Right cardiac atrium (tissue), 5 donors: ENCODE data around the gene TSGA10. TPM values are rescaled to one million over a fixed set of nuclear protein-coding genes. Genes with fewer than 3 reads are reported as not detected.

ENCODE experiments used
- ATAC-seq, 2 donors: fragments of 200-7000 bp; cut with Tn5 transposase; one replicate each; pipeline versions ENCODE4 v1.8.0 to v1.9.1; 2020; ENCODE audit warnings: moderate library complexity in 2 of 2, mild to moderate bottlenecking in 1 of 2
- DNase-seq, 3 donors: peaks; one replicate each; pipeline ENCODE4 v3.0.0-alpha.2; 2020
- H3K27ac ChIP-seq: one replicate; pipeline ENCODE4 v1.5.1; 2013; ENCODE audit warnings: mild to moderate bottlenecking, low read length, control low read depth, moderate library complexity
- H3K27me3 ChIP-seq: one replicate; pipeline ENCODE4 v1.6.1; 2013; ENCODE audit not compliant: control insufficient read depth, insufficient read depth
- H3K4me1 ChIP-seq: one replicate; pipeline ENCODE4 v1.6.1; 2013; ENCODE audit warnings: low read length; ENCODE audit not compliant: control insufficient read depth, insufficient read depth
- H3K4me3 ChIP-seq: one replicate; pipeline ENCODE4 v1.5.1; 2013; ENCODE audit warnings: low read length, control low read depth
- H3K9me3 ChIP-seq: one replicate; pipeline ENCODE4 v1.6.1; 2013; ENCODE audit warnings: low read length; ENCODE audit not compliant: control insufficient read depth
- WGBS: extraction: QIAGEN DNeasy Blood & Tissue Kit; methylation state at CpG from one replicate; pipeline ENCODE4 v1.1.7; 2013; 5-methylcytosine and 5-hydroxymethylcytosine counted together
- intact Hi-C, 4 donors: fragments of 100-400 bp; cut with DNase I; formaldehyde crosslinking; loops; one replicate each; pipeline versions ENCODE4 v1.11.0 to v1.14.0; 2022 to 2023
- polyA plus RNA-seq: library from polyadenylated mRNA; stranded (reverse); fragments of 200-250 nt; gene quantifications from one replicate; pipeline ENCODE4 v1.2.3, GENCODE V29; 2013
- total RNA-seq, 4 donors: library from RNA; stranded (reverse); fragmentation: NEBNext Ultra II Directional; extraction: Animal tissue kit (Norgen Biotek cat#: 25700); gene quantifications; one replicate each; pipeline ENCODE4 v1.2.1, GENCODE V29; 2021
- donor health status: healthy with polysubstance abuse.
- donor health status: DM: no; HTN: yes; CAD: no.
- donor health status: DM: no; HTN: no; CAD: no.
- donor health status: DM: no; HTN: yes; CAD: no; lungs with severe emphysema.
- donor health status: DM: yes; HTN: yes; CAD: no.

TSGA10 gene
- total and polyA plus RNA-seq, 5 donors, result 2.5 to 5.2 (median 4.4) TPM

DNA sequence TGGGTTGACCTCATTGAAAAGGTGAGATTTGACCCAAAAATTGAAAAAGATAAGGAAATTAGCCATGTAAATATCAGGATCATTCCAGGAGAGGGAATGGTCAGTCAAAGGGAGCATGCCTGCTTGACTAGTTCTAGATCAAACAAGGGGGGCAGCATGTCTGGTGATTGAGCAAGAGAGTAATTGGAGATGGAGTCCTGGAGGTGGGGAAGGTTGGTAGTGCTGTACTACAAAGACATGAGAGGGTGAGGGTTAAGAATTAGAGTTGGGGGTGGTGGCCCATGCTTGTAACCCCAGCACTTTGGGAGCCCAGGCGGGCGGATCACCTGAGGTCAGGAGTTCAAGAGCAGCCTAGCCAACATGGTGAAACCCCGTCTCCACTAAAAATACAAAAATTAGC, 28.3 kb upstream of the TSGA10 start:
- H3K4me1 ChIP-seq, result peaks cover 4% of the 10 kb centered on the region
- intact Hi-C loops, result loop anchor here in 2 of 4 donors (10.0 kb wide), 1 partner anchor 152 kb away; the partner anchor contains the start of genes EIF5B (in 2 of the 2) and TXNDC9 (in 2 of the 2)
- over 99% methylated on average over 3 of the region's 3 CpGs for WGBS

DNA sequence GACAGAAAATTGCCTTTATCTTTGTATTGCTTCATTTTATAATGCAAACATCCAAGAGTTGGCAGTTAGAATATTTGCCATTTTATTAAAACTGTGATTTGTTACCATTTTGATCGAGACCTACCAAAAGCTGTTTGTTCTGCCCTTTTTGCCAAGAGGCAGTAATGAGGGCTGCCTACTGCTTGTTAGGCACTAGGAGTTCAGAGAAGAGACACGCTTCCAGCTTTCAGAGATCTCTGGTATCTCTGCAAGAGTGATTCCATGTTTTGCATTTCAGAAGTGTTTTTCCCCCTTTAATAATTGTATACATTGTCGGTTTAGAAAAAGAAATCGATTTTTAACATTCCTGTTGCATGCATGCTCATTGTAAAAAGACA, 26.9 kb upstream of the TSGA10 start:
- intact Hi-C loops, result loop anchor here in 2 of 4 donors (10.0 kb wide), 1 partner anchor 153 kb away; the partner anchor contains the start of genes EIF5B (in 2 of the 2) and TXNDC9 (in 2 of the 2)
- DNase-seq (no peak), ATAC-seq (no peak)
- WGBS, result 4% methylated on average over 4 of the region's 4 CpGs
- Histone ChIP-seq H3K4me1 (peaks cover 4% of the 10 kb centered on the region), H3K9me3 (no peaks in the 10 kb centered on the region), H3K4me3 (peak overlapping the region; percentile 99), H3K27me3 (no peaks in the 10 kb centered on the region), H3K27ac (no peak overlapping the region)

More for the DNA sequence above, 28.3 kb upstream of the TSGA10 start:
- no peaks in the 10 kb centered on the region for H3K27me3 ChIP-seq
- H3K27ac ChIP-seq, result no peak overlapping the region
- H3K9me3 ChIP-seq, result no peaks in the 10 kb centered on the region
- no peak for ATAC-seq
- DNase-seq, result no peak
- H3K4me3 ChIP-seq, result no peak overlapping the region

DNA sequence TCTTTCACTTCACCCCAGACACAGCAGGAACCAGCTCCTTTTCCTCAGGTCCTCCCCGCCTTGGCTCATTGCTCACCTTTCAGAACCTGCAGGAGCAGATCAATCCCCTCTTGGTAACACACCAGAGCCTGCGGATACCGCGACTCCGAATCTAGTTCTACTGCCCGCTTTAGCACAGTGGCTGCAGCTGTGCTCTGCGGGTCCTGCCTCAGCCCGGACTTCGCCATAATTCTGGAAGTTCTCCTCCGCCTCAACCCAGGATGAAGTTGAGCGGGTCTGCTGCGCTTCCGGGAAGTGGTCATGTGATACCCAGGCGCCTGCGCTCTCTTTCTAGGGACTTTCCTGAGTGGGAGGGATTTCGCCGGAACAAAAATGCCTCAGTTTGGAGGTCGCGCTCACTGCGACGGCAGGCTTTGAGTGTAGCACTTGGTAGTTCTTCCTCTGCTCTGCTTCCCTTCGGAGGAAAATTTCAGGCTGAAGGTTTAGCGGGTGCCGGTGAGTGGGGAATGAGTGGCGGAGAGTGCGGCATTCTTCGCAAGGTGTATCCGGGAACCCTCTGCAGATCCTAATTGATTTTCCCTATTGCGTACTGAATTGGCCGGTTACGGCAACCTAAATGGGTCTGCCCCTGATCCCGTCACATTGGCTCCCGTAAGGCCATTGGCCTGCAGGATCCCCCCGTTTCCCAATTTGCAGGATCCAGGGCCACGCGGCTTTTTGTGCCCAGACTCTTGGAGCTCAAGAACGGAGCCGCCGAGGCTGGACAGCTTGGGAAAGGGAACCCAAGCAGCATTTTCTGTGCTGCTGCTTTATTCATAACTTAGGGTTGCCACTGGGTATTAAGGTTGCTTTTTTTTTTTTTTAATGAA, 26.2 kb upstream of the TSGA10 start, which contains the start of the genes MITD1 and MRPL30:
Gene MITD1 (minus strand): TSS at position 304 of the 869 bp plus-strand sequence. CDS start 77 bp downstream, at position 227.
Gene MRPL30 (plus strand): TSS at position 430 of the 869 bp plus-strand sequence. CDS start 5,020 bp downstream, outside the sequence.
- Histone ChIP-seq H3K9me3 (no peaks in the 10 kb centered on the region), H3K4me1 (peaks cover 4% of the 10 kb centered on the region), H3K27ac (peak within 1 kb of the TSS; percentile 86), H3K27me3 (no peaks in the 10 kb centered on the region), H3K4me3 (peak within 1 kb of the TSS; percentile 99)
- intact Hi-C loops, result loop anchor here in 2 of 4 donors (10.0 kb wide), 1 partner anchor 154 kb away; the partner anchor contains the start of genes EIF5B (in 2 of the 2) and TXNDC9 (in 2 of the 2)
- WGBS, result under 1% methylated on average over 39 of the region's 39 CpGs
- peak; percentile 92 to 95 (median 94) for DNase-seq
- peak; percentile 99 for ATAC-seq

DNA sequence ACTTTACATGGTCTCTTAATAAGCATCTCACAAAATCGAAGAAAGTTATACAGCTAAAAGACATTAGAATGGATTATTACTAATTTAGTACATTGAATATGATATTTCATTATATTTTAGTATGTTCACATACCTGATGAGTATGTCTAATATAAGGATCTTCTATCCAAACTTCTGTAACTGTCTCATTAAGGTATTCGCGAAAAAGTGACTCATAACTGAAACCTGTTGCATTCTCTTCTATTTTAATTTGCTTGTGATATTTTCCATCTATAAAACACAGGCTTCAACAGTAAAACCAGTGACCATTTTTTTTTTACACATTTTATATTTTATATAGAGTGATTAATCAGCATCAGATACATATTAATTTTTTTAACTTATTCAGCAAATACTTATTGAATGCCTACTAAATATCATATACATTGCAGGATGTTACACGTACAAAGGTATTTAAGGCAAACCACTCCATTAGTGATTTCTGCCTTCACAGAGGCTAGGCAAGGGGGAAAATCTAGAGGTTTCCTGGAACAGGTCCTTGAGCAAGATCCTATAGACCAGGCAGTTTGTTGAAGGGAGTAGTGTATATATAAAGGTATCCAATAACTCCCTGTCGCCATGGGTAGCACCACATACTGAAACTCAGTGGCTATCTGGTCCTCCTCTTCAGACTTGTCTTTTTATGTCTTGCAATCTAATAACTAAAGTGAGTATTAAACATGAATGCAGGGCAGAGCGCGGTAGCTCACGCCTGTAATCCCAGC, 16.8 kb upstream of the TSGA10 start:
- ATAC-seq, result no peak
- 96% methylated on average over 8 of the region's 8 CpGs for WGBS
- no peaks in the 10 kb centered on the region for H3K9me3 ChIP-seq
- intact Hi-C loops, result no loop called here
- no peak overlapping the region for H3K27ac ChIP-seq
- H3K4me3 ChIP-seq, result no peak overlapping the region
- H3K27me3 ChIP-seq, result no peaks in the 10 kb centered on the region
- no peaks in the 10 kb centered on the region for H3K4me1 ChIP-seq
- DNase-seq, result no peak

DNA sequence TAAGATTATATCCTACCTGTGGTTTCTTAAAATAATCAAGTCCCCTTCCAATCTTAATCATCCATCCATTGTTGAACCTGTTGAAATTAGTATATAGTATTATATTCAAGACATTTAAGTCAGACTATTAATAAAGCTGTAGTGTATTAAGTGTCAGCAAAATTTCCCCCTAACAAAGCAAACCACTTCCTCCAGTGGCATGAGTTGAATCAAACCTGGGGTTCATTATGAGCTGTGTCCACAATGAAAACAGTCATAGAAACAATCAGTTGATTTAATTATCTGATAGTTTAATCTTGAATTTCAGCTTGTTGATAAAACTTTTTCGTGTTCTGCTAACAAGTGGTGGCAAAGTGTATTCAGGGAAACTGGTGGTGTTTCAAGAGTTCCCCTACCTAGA, 14.8 kb upstream of the TSGA10 start:
- no peaks in the 10 kb centered on the region for H3K4me1 ChIP-seq
- ATAC-seq (no peak), DNase-seq (no peak)
- H3K4me3 ChIP-seq, result no peak overlapping the region
- intact Hi-C loops, result no loop called here
- no peaks in the 10 kb centered on the region for H3K27me3 ChIP-seq
- WGBS, result 57% methylated on average over 1 of the region's 1 CpG
- H3K27ac ChIP-seq, result no peak overlapping the region
- no peaks in the 10 kb centered on the region for H3K9me3 ChIP-seq

DNA sequence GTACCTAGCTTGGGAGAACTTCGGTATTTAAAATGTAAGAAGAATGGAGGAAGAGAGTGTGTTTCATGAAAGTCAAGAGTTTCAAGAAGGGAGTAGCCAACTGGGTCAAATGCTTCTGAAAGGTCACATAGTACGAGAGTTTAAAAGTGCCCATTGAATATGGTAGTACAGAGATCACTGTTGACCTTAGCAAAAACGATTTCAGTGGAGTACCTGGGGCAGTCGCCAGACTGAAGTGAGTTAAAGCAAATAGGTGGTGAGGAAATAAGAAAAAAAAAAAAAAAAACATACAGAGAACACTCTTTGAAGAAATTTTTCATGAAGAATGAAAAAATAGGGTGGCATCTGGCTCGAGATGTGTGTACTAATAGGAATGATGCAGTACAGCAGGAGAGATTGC, 11.5 kb upstream of the TSGA10 start:
- ATAC-seq (no peak), DNase-seq (no peak)
- intact Hi-C loops, result loop anchor here in 1 of 4 donors (2.0 kb wide), 1 partner anchor 23 kb away; no protein-coding TSS in a partner anchor
- H3K27ac ChIP-seq, result no peak overlapping the region
- H3K4me3 ChIP-seq, result no peak overlapping the region
- H3K4me1 ChIP-seq, result no peaks in the 10 kb centered on the region
- WGBS, result 88% methylated on average over 5 of the region's 5 CpGs
- no peaks in the 10 kb centered on the region for H3K27me3 ChIP-seq
- H3K9me3 ChIP-seq, result no peaks in the 10 kb centered on the region

DNA sequence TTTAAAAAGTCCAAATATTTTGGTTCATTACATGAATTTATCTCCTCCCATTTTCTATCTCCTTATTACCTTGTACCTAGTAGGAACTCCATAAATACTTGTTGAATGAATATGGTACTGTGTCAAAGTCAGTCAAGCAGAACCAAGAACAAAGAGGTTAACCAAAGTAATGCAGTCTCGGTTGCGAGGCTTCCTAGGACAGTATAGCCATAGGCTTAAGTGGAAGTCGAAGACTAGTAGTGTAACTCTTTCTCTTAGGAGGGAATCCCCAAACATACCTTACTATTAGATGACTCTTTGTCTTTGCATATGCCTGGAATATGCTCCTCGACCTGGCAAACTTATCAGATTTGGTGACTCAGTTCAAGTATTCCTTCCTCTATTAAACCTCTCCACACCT, 4.9 kb upstream of the TSGA10 start:
- intact Hi-C loops, result no loop called here
- no peaks in the 10 kb centered on the region for H3K4me1 ChIP-seq
- no peak overlapping the region for H3K4me3 ChIP-seq
- H3K9me3 ChIP-seq, result no peaks in the 10 kb centered on the region
- ATAC-seq, result no peak
- no peak for DNase-seq
- 86% methylated on average over 4 of the region's 4 CpGs for WGBS
- H3K27ac ChIP-seq, result no peak overlapping the region
- no peaks in the 10 kb centered on the region for H3K27me3 ChIP-seq

DNA sequence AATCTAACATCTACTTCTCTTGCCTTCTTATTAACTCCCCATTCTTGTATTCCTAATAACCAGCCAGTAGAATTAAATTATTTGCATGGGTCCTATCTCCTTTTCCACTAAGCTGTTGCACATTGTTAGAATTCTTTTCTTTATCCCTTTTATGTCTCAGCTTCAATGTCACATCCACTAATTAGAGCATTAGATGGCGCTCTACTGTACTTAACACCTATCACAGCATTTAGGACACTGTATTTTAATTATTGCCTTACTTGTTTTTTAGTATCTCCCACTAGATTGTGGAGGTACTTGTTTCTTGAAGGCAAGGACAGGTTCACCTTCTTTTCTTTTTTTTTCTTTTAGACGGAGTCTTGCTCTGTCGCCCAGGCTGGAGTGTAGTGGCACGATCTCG, 3.9 kb upstream of the TSGA10 start:
- 89% methylated on average over 5 of the region's 5 CpGs for WGBS
- H3K4me3 ChIP-seq, result no peak overlapping the region
- H3K9me3 ChIP-seq, result no peaks in the 10 kb centered on the region
- ATAC-seq (no peak), DNase-seq (no peak)
- intact Hi-C loops, result no loop called here
- H3K27me3 ChIP-seq, result no peaks in the 10 kb centered on the region
- peaks cover 4% of the 10 kb centered on the region for H3K4me1 ChIP-seq
- H3K27ac ChIP-seq, result no peak overlapping the region

DNA sequence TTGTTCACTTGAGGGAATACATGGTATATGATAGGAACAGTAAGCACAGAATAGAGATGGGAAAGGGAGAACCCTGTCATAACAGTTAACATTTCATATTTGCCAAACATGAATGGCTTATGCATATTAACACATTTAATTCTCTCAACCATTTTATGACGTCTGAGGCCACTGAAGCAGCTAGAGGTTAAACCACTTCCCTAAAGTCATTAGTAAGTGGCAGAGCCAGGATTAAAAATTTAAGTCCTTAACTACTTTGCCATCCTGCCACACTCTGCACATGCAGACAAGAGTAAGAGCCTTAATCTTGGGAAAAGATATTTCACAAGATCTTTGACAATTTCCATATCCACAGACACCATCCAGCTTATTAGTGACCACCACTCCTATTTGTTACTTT, 2.1 kb upstream of the TSGA10 start:
- Histone ChIP-seq H3K9me3 (no peaks in the 10 kb centered on the region), H3K27me3 (no peaks in the 10 kb centered on the region), H3K4me1 (peaks cover 4% of the 10 kb centered on the region), H3K27ac (no peak overlapping the region), H3K4me3 (no peak overlapping the region)
- intact Hi-C loops, result no loop called here
- 57% methylated on average over 1 of the region's 1 CpG for WGBS
- DNase-seq, result no peak
- no peak for ATAC-seq

DNA sequence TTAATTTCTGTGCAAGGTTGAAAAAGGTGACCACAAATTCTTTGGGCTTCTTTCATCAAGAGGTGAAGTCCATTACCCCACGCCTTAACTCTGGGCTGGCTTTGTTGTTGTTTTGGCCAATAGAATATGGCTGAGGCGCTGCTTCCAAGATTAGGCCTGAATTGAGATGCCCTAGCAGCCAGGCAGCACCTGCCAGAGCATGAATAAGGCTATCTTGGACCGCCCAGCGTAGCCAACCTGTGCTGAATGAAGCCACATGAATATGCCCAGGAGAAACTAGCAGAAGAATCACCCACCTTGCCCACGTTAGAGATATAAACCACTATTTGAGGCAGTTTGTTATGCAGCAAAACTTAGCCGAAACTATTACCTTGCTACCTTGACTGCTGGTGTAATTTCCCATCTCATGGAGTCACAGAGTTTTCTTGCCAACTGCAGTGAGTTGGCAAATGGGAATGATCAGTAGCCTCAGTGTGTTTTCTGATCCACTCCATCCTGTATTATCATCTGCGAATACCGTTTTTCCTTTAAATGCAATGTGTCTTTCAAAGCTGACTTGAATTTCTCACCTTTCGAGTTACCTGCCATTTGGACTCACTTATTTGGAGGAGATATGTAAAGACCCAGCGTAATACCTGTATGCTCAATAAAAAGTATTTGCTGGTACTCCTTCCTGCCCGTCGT, 679 bp downstream of the TSGA10 start:
- intact Hi-C loops, result no loop called here
- H3K4me1 ChIP-seq, result peaks cover 4% of the 10 kb centered on the region
- WGBS, result 49% methylated on average over 12 of the region's 12 CpGs

More for the DNA sequence above, 679 bp downstream of the TSGA10 start:
- Histone ChIP-seq H3K9me3 (no peaks in the 10 kb centered on the region), H3K27ac (peak overlapping the region; percentile 91), H3K4me3 (peak overlapping the region; percentile 71), H3K27me3 (no peaks in the 10 kb centered on the region)
- no peak for ATAC-seq
- no peak for DNase-seq
